H1 (cell line): ENCODE measurements around the gene CPLX1. TPM values are rescaled to one million over a fixed set of nuclear protein-coding genes. Genes with fewer than 3 reads are reported as not detected.

Source experiments
- CTCF ChIA-PET: fragments of 300-600 bp; sonication (Branson Sonifier 250); formaldehyde crosslinking; loops from one replicate; lab custom pipeline; 2021; ENCODE audit not compliant: partially characterized antibody; lab: Charles Lee
- POLR2A ChIA-PET: fragments of 300-600 bp; sonication (Branson Sonifier 250); formaldehyde crosslinking; loops from one replicate; lab custom pipeline; 2021; ENCODE audit warnings: inconsistent platforms; ENCODE audit not compliant: partially characterized antibody; lab: Charles Lee
- DNase-seq, 2 experiments: peaks; one replicate each; pipeline versions ENCODE4 v3.0.0 to v3.0.0-alpha.2; 2010 to 2022; ENCODE audit warnings: low spot score in 2 of 2, low read depth in 1 of 2, mixed read lengths in 1 of 2
- FAIRE-seq: peaks from 2 replicates; lab custom pipeline; 2011; peaks lifted over from hg19 to GRCh38; lab: Jason Lieb, UNC
- H2AFZ ChIP-seq: 2 replicates; pipeline ENCODE4 v1.8.1; 2012; ENCODE audit warnings: low read length, inconsistent platforms
- H2AK5ac ChIP-seq: 2 replicates; pipeline ENCODE4 v1.6.1; 2013; ENCODE audit warnings: low read depth, low read length
- H2BK120ac ChIP-seq: replicated peaks from 2 replicates; pipeline ENCODE3; 2013; ENCODE audit warnings: low read depth, low read length, inconsistent platforms
- H2BK12ac ChIP-seq: 2 replicates; pipeline ENCODE4 v1.6.1; 2013; ENCODE audit warnings: low read depth, low read length
- H2BK15ac ChIP-seq: 2 replicates; pipeline ENCODE4 v1.6.1; 2013; ENCODE audit warnings: low read length
- H2BK20ac ChIP-seq: 2 replicates; pipeline ENCODE4 v1.6.1; 2013; ENCODE audit warnings: low read length
- H2BK5ac ChIP-seq: 2 replicates; pipeline ENCODE4 v1.6.1; 2013; ENCODE audit warnings: low read depth, low read length
- H3K14ac ChIP-seq: 2 replicates; pipeline ENCODE4 v1.6.1; 2013; ENCODE audit warnings: inconsistent platforms; ENCODE audit not compliant: insufficient read length
- H3K18ac ChIP-seq: 2 replicates; pipeline ENCODE4 v1.6.1; 2013; ENCODE audit warnings: low read length; ENCODE audit errors: extremely low read depth
- H3K23ac ChIP-seq: 2 replicates; pipeline ENCODE4 v1.6.1; 2013; ENCODE audit warnings: inconsistent platforms; ENCODE audit not compliant: insufficient read length
- H3K23me2 ChIP-seq: 2 replicates; pipeline ENCODE4 v1.6.1; 2013; ENCODE audit warnings: low read depth, low read length
- H3K27ac ChIP-seq: 2 replicates; pipeline ENCODE4 v1.6.1; 2011; ENCODE audit warnings: low read depth, low read length, inconsistent platforms
- H3K27me3 ChIP-seq, 4 experiments: replicated peaks in 1 of 4; 1 replicate in 1 of 4; 2 replicates in 3 of 4; pipeline versions ENCODE4 v1.6.1 to v1.8.1; 2011 to 2013; ENCODE audit warnings: low read length in 3 of 4, mild to moderate bottlenecking in 3 of 4, inconsistent platforms in 2 of 4, mixed read lengths in 2 of 4, moderate library complexity in 1 of 4; ENCODE audit not compliant: control insufficient read depth in 3 of 4, insufficient read depth in 3 of 4; ENCODE audit errors: extremely low read depth in 1 of 4
- H3K36me3 ChIP-seq, 4 experiments: 2 replicates each; pipeline versions ENCODE4 v1.6.1 to v1.8.1; 2011 to 2013; ENCODE audit warnings: mild to moderate bottlenecking in 4 of 4, low read length in 3 of 4, moderate library complexity in 2 of 4, control low read depth in 1 of 4, inconsistent platforms in 1 of 4; ENCODE audit not compliant: insufficient read depth in 4 of 4, control insufficient read depth in 2 of 4
- H3K4ac ChIP-seq: replicated peaks from 2 replicates; pipeline ENCODE3; 2013; ENCODE audit warnings: low read length, low read depth, mixed read lengths, inconsistent platforms; ENCODE audit not compliant: insufficient read length
- H3K4me1 ChIP-seq, 4 experiments: replicated peaks in 1 of 4; 1 replicate in 1 of 4; 2 replicates in 3 of 4; pipeline versions ENCODE4 v1.6.1 to v1.8.1; 2011 to 2013; ENCODE audit warnings: low read length in 3 of 4, inconsistent platforms in 2 of 4, mixed read lengths in 1 of 4; ENCODE audit not compliant: insufficient read depth in 4 of 4, control insufficient read depth in 3 of 4
- H3K4me2 ChIP-seq, 2 experiments: 2 replicates each; pipeline versions ENCODE4 v1.6.1 to v1.8.1; 2011 to 2013; ENCODE audit warnings: low read depth in 2 of 2, low read length in 2 of 2, control low read depth in 1 of 2, inconsistent platforms in 1 of 2, mild to moderate bottlenecking in 1 of 2; ENCODE audit not compliant: insufficient read depth in 1 of 2
- H3K4me3 ChIP-seq, 4 experiments: fragments of 200-600, 300-600 bp in 1 of 4; sonication (generic), shearing (Covaris generic), sonication (Bioruptor Twin) in 1 of 4; 2 replicates each; pipeline versions ENCODE4 v1.5.1 to v1.8.1; 2011 to 2016; ENCODE audit warnings: low read length in 4 of 4, low read depth in 3 of 4, control low read depth in 2 of 4, inconsistent platforms in 2 of 4, mild to moderate bottlenecking in 2 of 4, mixed read lengths in 1 of 4, moderate library complexity in 1 of 4; ENCODE audit not compliant: insufficient read depth in 2 of 4; ENCODE audit errors: extremely low read depth in 1 of 4
- H3K56ac ChIP-seq: replicated peaks from 2 replicates; pipeline ENCODE3; 2013; ENCODE audit warnings: low read depth, mild to moderate bottlenecking, mixed read lengths, low read length, inconsistent platforms; ENCODE audit not compliant: insufficient read length
- H3K79me1 ChIP-seq: 2 replicates; pipeline ENCODE4 v1.6.1; 2013; ENCODE audit warnings: low read depth, low read length, control low read depth
- H3K79me2 ChIP-seq, 2 experiments: 2 replicates each; pipeline versions ENCODE4 v1.6.1 to v1.8.1; 2012 to 2013; ENCODE audit warnings: low read length in 2 of 2, mild to moderate bottlenecking in 2 of 2, inconsistent platforms in 1 of 2; ENCODE audit not compliant: insufficient read depth in 2 of 2, control insufficient read depth in 1 of 2
- H3K9ac ChIP-seq, 4 experiments: replicated peaks in 1 of 4; 1 replicate in 1 of 4; 2 replicates in 3 of 4; pipeline versions ENCODE4 v1.6.1 to v1.8.1; 2011 to 2013; ENCODE audit warnings: low read depth in 3 of 4, low read length in 3 of 4, control low read depth in 2 of 4, mild to moderate bottlenecking in 2 of 4, moderate library complexity in 2 of 4, inconsistent platforms in 1 of 4; ENCODE audit errors: extremely low read depth in 1 of 4
- H3K9me3 ChIP-seq, 2 experiments: 2 replicates each; pipeline versions ENCODE4 v1.6.1 to v1.8.1; 2012 to 2013; ENCODE audit warnings: mild to moderate bottlenecking in 2 of 2, moderate library complexity in 2 of 2, control low read depth in 1 of 2, inconsistent platforms in 1 of 2, low read depth in 1 of 2, low read length in 1 of 2, mixed read lengths in 1 of 2; ENCODE audit not compliant: insufficient read depth in 2 of 2
- H4K20me1 ChIP-seq, 2 experiments: replicated peaks in 1 of 2; 2 replicates each; pipeline versions ENCODE3 to v1.8.1; 2011 to 2013; ENCODE audit warnings: inconsistent platforms in 2 of 2, low read length in 2 of 2, mild to moderate bottlenecking in 1 of 2; ENCODE audit not compliant: insufficient read depth in 2 of 2, control insufficient read depth in 1 of 2
- H4K5ac ChIP-seq: 2 replicates; pipeline ENCODE4 v1.6.1; 2013; ENCODE audit warnings: low read length, low read depth, mixed read lengths, inconsistent platforms; ENCODE audit not compliant: insufficient read length
- H4K8ac ChIP-seq: 2 replicates; pipeline ENCODE4 v1.8.0; 2013; ENCODE audit warnings: mild to moderate bottlenecking, moderate library complexity, low read length, inconsistent platforms; ENCODE audit not compliant: insufficient read depth; ENCODE audit errors: extremely low read depth
- H4K91ac ChIP-seq: replicated peaks from 2 replicates; pipeline ENCODE3; 2013; ENCODE audit warnings: low read length, mixed read lengths, inconsistent platforms; ENCODE audit not compliant: insufficient read length
- HDAC6 ChIP-seq: IDR thresholded peaks from one replicate; pipeline ENCODE4 v1.7.1; 2012; ENCODE audit warnings: low read depth, mild to moderate bottlenecking, inconsistent platforms, low read length, moderate library complexity
- RAD21 ChIP-seq, 2 experiments: IDR thresholded peaks in 1 of 2; conservative IDR thresholded peaks in 1 of 2; 2 replicates each; pipeline ENCODE4 v1.6.1; 2011; ENCODE audit warnings: low read depth in 2 of 2, low read length in 2 of 2, improper control_type of control experiment in 1 of 2, inconsistent platforms in 1 of 2, mild to moderate bottlenecking in 1 of 2, moderate library complexity in 1 of 2
- SRF ChIP-seq: IDR thresholded peaks from 2 replicates; pipeline ENCODE4 v1.6.1; 2011; ENCODE audit warnings: mild to moderate bottlenecking, low read depth, low read length, moderate library complexity
- SUZ12 ChIP-seq: fragments of 200-600 bp; sonication (generic); IDR thresholded peaks from 2 replicates; pipeline ENCODE4 v1.6.1; 2012; ENCODE audit warnings: mild to moderate bottlenecking, inconsistent platforms, low read length, moderate library complexity, mixed read lengths
- TBP ChIP-seq: IDR thresholded peaks from 2 replicates; pipeline ENCODE4 v1.6.1; 2011; ENCODE audit warnings: low read depth, low read length, improper control_type of control experiment
- WGBS, 2 experiments: shearing (Covaris generic) in 1 of 2; methylation state at CpG; one replicate each; pipeline versions ENCODE4 v1.1.6 to v1.1.7; 2013 to 2015; ENCODE audit warnings: low lambda C conversion rate in 2 of 2, mixed read lengths in 2 of 2, inconsistent platforms in 1 of 2, low coverage in 1 of 2, missing lambda C conversion rate in 1 of 2; ENCODE audit not compliant: insufficient replicate concordance in 2 of 2, insufficient coverage in 1 of 2, insufficient read length in 1 of 2; ENCODE audit errors: extremely low coverage in 1 of 2, missing lambda C conversion rate in 1 of 2; 5-methylcytosine and 5-hydroxymethylcytosine counted together
- polyA plus RNA-seq, 7 experiments: library from polyadenylated mRNA; depleted of rRNA in 3 of 7; stranded (reverse) in 5 of 7; unstranded in 2 of 7; fragments of >200 nt in 5 of 7; fragments of 200-250 nt in 2 of 7; gene quantifications; 1 replicate in 5 of 7; 2 replicates in 1 of 7; 4 replicates in 1 of 7; pipeline versions ENCODE4 v1.2.1 to v1.2.3, GENCODE V29; 2011 to 2013; ENCODE audit warnings: missing spikeins in 2 of 7, mixed read lengths in 2 of 7
- total RNA-seq: library from RNA; stranded (reverse); fragmentation: NEBNext Ultra II Directional; extraction: Animal tissue kit (Norgen Biotek cat#: 25700); gene quantifications from 2 replicates; pipeline ENCODE4 v1.2.1, GENCODE V29; 2021

The CPLX1 gene
- total and polyA plus RNA-seq, 2 of the 8 experiments (the other 6 are each of a cell fraction or from before 2014, with no cell fraction given) = 0.32 to 0.56 TPM

DNA sequence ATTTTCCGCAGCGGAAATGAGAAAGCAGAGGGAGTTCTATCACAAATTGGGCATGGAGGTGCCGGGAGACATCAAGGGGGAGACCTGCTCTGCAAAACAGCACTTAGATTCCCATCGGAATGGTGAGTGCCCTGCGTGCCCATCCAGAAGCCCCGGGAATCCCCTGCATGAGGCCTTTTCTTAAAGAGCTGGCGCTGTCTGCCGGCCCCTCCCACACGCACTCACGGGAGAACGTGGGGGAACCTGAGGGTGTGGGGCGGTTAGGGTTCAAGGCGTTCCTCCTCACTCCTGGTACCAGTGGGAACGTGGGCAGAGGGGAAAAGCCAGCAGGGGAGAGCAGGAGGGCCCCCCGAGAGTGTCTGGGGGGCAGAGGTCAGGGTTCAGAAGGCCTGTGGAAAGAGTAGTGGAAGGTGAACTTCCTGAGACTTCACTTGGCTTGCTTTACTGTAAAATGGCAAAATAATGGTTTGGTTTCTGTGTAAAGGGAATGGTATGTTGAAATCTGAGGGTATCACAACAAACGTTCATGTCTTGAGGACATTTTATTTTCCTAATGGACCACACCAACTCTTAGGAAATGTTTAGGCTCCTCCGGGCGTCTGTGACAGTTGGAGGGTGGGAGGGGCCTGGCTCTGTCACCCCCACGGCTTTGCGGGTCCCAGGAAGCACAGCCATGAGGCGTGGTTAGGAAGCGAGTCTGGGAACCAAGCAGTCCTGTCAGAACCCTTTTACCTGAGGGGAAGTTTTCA, 82.3 kb downstream of the CPLX1 start:
- Histone ChIP-seq H2BK12ac (no peak overlapping the region), H4K20me1 (peaks cover 13 to 17% of the 10 kb centered on the region in 2 experiments), H4K8ac (no peak overlapping the region), H2BK5ac (no peak overlapping the region), H3K36me3 (peaks cover 0 to 22% (median 11%) of the 10 kb centered on the region in 4 experiments; a peak in 5 of 8 replicates), H2AK5ac (no peak overlapping the region), H3K4ac (no peak overlapping the region), H3K4me2 (no peak overlapping the region), H2BK20ac (no peak overlapping the region), H3K23ac (no peak overlapping the region), H3K9me3 (no peaks in the 10 kb centered on the region; a peak in 1 of 4 replicates), H4K5ac (no peak overlapping the region), H3K9ac (no peak overlapping the region), H4K91ac (no peak overlapping the region), H3K4me3 (no peak overlapping the region), H2BK15ac (no peak overlapping the region), H3K27me3 (no peaks in the 10 kb centered on the region), H3K23me2 (no peaks in the 10 kb centered on the region), H2AFZ (no peak overlapping the region), H3K18ac (no peak overlapping the region), H3K4me1 (no peaks in the 10 kb centered on the region), H3K56ac (no peak overlapping the region), H3K79me2 (peaks cover 0 to 5% of the 10 kb centered on the region in 2 experiments; a peak in 1 of 4 replicates), H3K14ac (no peak overlapping the region), H2BK120ac (no peak overlapping the region), H3K27ac (no peak overlapping the region), H3K79me1 (no peaks in the 10 kb centered on the region; the same call in 1 of the 2 replicates)
- TF ChIP-seq SRF (no peak), RAD21 (IDR thresholded peaks at IDR 0.05 in 1 of 2, conservative IDR thresholded peaks at IDR 0.05 in 1 of 2; ENCODE audit: low read depth in 2 of 2, low read length in 2 of 2) (no peak), SUZ12 (no peak), TBP (no peak), HDAC6 (no peak)
- FAIRE-seq (no peak), DNase-seq (no peak)
- CTCF ChIA-PET = interaction anchor here (1.4 to 3.4 kb wide), 10 partner anchors 10 to 148 kb away, joined by 4 to 30 read pairs (median 10); no protein-coding TSS in a partner anchor
- 94% methylated on average over 22 of the region's 22 CpGs; no CpG with 5 or more reads in 1 of the 2 experiments for WGBS, 2 experiments
- POLR2A ChIA-PET = no interaction called here
